Activated CD8-positive, alpha-beta memory T cell treated with anti-CD3 and anti-CD28 coated beads for 4 hours (primary cell): Measurements from ENCODE around the gene UBE2G1.

Source experiments
- DNase-seq, 2 donors: peaks; one replicate each; pipeline ENCODE4 v3.0.0-alpha.2; 2020; ENCODE audit warnings: low read depth in 2 of 2

Gene UBE2G1

DNA sequence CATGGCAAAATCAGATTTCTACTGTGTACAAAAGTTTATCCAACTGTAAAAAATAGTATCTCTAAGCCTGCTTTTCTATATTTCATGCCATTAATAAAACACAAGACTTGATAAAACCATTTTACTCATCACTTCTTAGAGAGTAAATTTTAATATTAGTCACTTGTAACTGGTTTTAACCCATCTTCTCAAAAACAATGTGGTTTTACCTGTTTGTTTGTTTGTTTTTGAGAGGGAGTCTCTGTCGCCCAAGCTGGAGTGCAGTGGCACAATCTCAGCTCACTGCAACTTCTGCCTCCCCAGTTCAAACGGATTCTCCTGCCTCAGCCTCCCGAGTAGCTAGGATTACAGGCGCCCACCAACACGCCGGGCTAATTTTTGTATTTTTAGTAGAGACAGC lies 32.1 kb downstream of the UBE2G1 start:
- DNase-seq: no peak

GRCh38 chr17:4333041-4333440 lies 33.4 kb downstream of the UBE2G1 start:
- no peak for DNase-seq

- DNase-seq: no peak
Observed at GRCh38 chr17:4332296-4332970, 34.0 kb downstream of the UBE2G1 start.

GRCh38 chr17:4331614-4332013 lies 34.9 kb downstream of the UBE2G1 start:
- no peak for DNase-seq

DNA sequence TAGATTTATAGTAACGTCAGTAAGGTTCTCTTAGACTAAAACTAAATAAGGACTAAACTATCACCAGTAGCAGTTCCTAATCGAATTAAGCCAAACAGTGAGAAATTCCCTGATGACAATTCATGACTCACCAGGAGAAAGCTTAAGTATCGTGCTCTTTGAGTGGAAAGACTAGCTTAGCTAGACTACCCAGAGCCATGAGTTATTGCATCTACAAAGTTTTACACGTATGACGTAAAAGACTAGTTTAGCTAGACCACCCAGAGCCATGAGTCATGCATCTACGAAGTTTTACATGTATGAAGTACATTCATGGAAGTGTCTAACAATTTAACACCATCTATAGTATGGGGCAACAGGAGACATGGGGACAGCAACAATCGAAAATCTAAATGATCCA lies 36.6 kb downstream of the UBE2G1 start:
- no peak for DNase-seq

DNA sequence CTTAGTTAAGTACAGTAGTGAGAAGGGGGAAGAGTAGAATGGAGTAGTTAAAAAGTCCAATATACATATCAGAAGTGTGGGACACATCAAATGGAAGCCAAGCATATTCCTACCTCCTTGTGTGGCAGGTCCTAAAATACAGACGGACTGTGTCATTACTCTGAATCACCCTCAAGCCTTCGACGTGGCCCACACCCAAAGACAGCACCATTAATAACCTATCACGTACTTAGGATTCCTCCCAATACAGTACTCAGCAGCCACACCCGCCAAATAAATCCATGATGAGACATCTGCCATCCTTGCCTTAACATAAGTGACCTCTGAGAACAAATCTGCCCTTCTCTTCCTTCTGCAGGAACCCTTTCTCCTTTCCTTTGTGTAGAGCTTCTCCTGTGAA lies 38.9 kb downstream of the UBE2G1 start:
- DNase-seq: no peak

DNA sequence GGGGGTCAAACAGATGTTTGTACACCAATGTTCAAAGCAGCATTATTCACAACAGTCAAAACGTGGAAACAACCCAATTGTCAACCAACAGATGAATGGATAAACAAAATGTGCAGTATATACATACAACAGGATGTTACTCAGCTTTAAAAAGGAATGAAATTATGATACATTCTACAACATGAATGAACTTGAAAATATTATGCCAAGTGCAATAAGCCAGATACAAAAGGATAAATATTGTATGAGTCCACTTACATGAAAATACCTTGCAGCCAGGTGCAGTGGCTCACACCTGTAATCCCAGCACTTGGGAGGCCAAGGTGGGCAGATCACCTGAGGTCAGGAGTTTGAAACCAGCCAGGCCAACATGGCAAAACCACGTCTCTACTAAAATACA lies 39.9 kb downstream of the UBE2G1 start:
- no peak for DNase-seq

DNA sequence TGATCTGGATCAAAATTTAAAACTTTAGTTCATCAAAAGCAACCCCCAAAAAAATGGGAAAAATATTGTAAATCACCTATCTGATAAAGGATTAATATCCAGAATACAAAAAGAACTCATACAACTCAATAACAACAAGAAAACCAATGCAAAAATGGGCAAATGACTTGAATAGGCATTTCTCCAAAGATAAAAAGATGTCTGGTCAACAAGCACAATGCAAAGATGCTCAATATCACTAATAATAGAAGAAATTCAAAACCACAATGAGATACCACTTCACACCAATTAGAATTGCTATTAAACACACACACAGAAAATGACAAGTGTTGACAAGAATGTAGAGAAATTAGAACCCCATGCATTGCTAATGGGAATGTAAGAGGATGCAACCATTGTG lies 40.4 kb downstream of the UBE2G1 start:
- DNase-seq: no peak

DNA sequence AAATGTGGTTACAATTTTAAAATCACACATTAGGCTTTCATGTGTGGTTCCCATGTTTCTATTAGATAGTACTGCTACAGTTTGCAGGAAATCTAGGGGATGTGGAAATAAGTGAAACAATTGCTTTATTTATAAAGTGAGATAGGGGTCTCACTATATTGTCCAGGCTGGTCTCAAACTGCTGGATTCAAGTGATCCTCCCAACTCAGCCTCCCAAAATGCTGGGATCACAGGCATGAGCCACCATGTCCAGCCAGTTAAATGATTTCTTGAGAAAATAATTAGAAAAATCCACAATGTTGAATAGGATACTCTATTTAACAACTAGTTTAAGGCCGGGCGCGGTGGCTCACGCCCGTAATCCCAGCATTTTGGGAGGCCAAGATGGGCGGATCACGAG lies 42.0 kb downstream of the UBE2G1 start:
- no peak for DNase-seq

GRCh38 chr17:4319221-4319620 lies 47.3 kb downstream of the UBE2G1 start:
- no peak for DNase-seq

- no peak for DNase-seq
Observed at GRCh38 chr17:4318596-4318995, 47.9 kb downstream of the UBE2G1 start.

GRCh38 chr17:4318186-4318585 lies 48.3 kb downstream of the UBE2G1 start:
- no peak for DNase-seq

DNA sequence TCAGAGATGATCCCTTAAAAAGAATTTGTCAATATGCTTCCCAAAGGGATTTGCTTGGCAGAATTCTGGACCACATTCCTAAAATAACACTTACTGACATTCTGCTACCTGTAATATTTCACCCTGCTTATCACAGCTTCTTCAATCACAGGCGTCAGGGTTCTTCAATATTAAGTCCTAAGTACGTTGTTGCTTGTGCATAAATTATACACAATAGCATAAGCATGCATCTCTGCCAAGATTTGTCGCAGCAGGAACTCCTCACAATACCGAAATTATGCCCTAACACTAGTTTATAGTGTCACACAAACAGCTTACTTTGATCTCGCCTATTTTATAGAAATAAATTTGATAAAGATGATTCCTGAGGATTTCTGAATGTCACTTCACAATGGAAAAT lies 48.9 kb downstream of the UBE2G1 start:
- no peak for DNase-seq

DNA sequence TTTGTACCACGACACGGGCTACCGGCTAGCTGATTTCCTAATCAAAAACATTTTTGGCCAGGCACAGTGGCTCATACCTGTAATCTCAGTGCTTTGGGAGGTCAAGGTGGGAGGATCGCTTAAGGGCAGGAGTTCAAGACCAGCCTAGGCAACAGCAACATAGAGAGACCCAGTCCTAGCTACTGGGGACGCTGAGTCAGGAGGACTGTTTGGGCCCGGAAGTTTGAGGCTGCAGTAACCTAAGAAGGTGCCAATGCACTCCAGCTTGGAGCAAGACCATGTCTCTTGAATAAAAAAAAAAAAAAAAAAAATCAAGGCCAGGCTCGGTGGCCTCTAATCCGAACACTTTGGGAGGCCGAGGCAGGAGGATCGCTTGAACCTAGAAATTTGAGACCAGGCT lies 49.8 kb downstream of the UBE2G1 start:
- no peak for DNase-seq

- DNase-seq: no peak
Observed at GRCh38 chr17:4314618-4315017, 51.9 kb downstream of the UBE2G1 start.

DNA sequence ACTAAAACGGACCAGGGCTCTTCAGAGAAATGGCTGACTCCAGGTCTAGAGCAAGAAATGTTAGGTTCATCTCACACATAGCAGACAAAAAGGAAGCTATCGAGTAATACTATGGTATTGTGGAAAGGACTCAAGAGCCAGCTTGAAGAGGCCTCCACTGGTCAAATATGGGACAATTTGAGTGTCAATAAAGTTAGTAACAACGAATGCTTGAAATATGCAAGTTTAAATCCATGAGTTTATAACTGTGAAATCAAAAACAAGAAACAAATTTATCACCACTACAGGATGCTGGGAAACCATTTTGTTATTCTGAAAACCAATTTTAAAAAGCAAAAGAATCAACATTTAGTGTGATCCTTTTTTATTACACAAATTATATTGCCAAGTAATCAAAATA lies 52.3 kb downstream of the UBE2G1 start:
- no peak for DNase-seq

DNA sequence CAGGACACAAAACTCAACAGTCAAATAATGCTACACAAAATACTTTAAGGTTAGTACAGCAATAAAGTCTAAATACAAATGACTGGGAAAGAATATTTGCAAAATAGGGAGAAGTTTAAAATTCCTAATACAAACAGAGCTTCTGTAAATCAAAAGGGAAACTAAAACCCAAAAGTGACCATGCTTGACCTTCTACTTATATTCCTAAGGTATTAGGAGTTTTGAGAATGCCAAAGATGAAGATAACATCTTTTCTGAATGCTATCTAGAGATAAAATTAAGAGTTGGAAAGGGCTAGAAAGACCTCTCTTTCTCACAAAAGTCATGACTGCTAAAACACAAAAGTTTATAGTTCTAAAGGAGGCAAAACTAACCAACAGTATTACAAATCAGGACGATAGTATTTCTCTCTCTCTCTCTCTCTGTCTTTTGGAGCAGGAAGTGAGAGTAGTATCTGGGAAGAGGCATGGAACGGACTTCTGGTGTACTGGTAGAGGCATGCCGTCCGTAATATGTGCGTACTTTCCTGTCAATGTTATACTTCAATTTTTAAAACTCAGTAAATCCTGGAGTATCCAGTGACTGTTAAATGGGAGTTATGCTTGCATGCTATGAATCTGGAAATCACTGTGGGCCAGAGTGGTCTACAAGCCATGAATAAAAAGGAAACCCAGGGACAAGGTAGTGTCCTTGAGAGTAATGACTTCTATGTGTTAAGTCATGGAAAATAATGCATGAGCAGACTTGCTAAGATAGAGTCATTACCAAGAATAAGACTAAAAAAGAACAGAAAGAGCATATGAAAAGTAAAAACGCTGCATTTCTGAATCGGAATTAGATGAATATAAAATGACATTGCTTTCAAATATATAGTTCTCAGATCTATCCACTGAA lies 53.0 kb downstream of the UBE2G1 start:
- no peak for DNase-seq

- no peak for DNase-seq
Observed at GRCh38 chr17:4310354-4311060, 56.0 kb downstream of the UBE2G1 start.

DNA sequence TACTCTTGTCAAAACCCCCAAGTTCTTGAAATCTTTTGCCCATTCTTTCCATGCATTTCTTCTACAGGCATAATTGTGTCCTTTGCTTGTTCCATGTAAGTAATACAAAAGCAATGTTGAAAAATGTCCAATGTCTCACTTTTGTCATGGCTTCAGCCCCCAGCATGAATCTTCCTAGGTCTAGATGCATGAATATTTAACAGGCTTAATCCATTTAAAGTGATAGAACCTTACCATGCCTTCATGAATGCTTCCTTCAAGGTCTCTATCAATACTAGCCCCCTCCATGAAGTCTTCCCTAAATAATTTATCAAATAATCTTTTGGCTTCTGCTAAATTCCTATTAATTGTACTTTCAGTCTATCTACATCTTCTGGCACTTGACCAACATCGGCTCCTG lies 56.6 kb downstream of the UBE2G1 start:
- no peak for DNase-seq

DNA sequence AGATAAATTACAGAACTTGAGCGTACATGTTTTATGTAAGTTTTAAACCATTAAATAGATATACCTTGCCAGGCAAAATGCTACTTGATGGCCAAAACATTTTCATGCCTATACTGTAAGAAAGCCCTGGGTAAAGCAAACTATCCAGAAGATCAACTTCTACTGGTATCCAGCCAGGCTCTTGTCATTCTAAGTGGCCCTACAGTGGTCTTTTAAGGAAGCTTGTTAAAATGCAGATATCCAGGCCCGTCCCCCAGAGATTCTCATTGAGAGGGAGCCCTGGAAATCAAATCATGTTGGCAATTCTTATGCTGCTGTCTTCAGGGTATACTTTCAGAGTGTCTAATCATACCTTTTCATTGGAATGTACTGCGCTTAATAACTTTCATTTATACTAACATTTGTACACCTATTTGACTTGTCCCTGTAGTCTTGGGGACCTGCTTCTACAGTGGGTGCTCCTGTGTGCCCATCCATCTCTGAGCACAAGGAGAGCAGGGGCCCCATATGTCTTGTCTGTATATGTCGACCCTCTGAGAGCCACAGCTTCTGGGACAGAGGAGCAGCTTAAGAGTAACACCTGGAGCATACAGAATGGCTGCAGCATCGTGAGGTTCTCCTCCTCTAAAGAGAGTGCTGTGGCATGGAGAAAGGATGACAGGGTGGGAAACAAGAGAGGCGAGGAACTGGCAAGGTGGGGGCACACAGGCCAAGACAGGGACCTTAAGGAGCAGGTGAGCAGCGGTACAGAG lies 59.1 kb downstream of the UBE2G1 start:
- DNase-seq: no peak

DNA sequence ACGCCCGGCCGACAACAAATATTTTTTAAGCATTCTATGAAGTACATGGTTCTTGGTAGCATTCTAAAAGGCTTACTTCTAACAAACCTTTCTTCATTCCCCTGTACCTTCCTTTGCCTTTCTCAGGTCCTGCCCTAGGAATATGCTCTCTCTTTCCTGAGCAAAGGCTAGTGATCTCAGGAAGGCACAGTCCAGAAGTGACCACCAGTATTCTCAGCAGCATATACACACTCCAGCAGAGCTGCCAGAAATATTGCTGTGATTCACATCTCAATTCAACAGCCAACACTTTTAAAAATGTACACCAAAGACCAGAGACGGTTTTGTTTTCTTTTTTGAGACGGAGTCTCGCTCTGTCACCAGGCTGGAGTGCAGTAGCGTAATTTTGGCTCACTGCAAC lies 61.3 kb downstream of the UBE2G1 start:
- no peak for DNase-seq

GRCh38 chr17:4304417-4305027 lies 62.0 kb downstream of the UBE2G1 start:
- DNase-seq: peak; percentile 11 to 25
